DOHH2 (cell line): ENCODE data around the gene LRP10.

ENCODE experiments used
- H3F3A ChIP-seq: fragments of 200-600 bp; sonication (generic), shearing (Covaris generic); 2 replicates; pipeline ENCODE4 v1.6.0; 2016; ENCODE audit warnings: antibody characterized with exemption, mild to moderate bottlenecking; ENCODE audit not compliant: control insufficient read depth, insufficient read depth
- H3K27ac ChIP-seq: fragments of 200-600 bp; sonication (generic); 2 replicates; pipeline ENCODE4 v1.5.1; 2014; ENCODE audit warnings: low read depth, mild to moderate bottlenecking, low read length, moderate library complexity
- H3K27me3 ChIP-seq: fragments of 200-600 bp; sonication (generic); 2 replicates; pipeline ENCODE4 v1.6.1; 2014; ENCODE audit warnings: mild to moderate bottlenecking, low read length, mixed read lengths; ENCODE audit not compliant: control insufficient read depth
- H3K36me3 ChIP-seq: fragments of 200-600 bp; sonication (generic); 2 replicates; pipeline ENCODE4 v1.6.1; 2014; ENCODE audit warnings: mild to moderate bottlenecking, low read length, moderate library complexity, mixed read lengths; ENCODE audit not compliant: control insufficient read depth
- H3K4me1 ChIP-seq: fragments of 200-600 bp; sonication (generic); 2 replicates; pipeline ENCODE4 v1.6.1; 2014; ENCODE audit warnings: mild to moderate bottlenecking, low read length, mixed read lengths; ENCODE audit not compliant: control insufficient read depth
- H3K4me2 ChIP-seq: fragments of 200-600 bp; sonication (generic); 2 replicates; pipeline ENCODE4 v1.6.0; 2014; ENCODE audit warnings: mild to moderate bottlenecking, low read length, moderate library complexity
- H3K4me3 ChIP-seq: fragments of 200-600 bp; sonication (generic); 2 replicates; pipeline ENCODE4 v1.5.1; 2014; ENCODE audit warnings: mild to moderate bottlenecking, low read length, mixed read lengths
- H3K79me2 ChIP-seq: fragments of 200-600 bp; sonication (generic); 2 replicates; pipeline ENCODE4 v1.6.1; 2014; ENCODE audit warnings: mild to moderate bottlenecking, low read length, mixed read lengths; ENCODE audit not compliant: control insufficient read depth
- H3K9me2 ChIP-seq: fragments of 200-600 bp; sonication (generic); replicated peaks from 2 replicates; pipeline ENCODE4 v1.6.1; 2014; ENCODE audit warnings: mild to moderate bottlenecking, low read length, mixed read lengths; ENCODE audit not compliant: control insufficient read depth
- H3K9me3 ChIP-seq: fragments of 200-600 bp; sonication (generic); 2 replicates; pipeline ENCODE4 v1.6.1; 2014; ENCODE audit warnings: antibody characterized with exemption, low read length, mixed read lengths; ENCODE audit not compliant: control insufficient read depth, insufficient read depth
- H4K20me1 ChIP-seq: fragments of 200-600 bp; sonication (generic); 2 replicates; pipeline ENCODE4 v1.6.0; 2014; ENCODE audit warnings: low read depth, mild to moderate bottlenecking, antibody characterized with exemption, low read length, moderate library complexity; ENCODE audit not compliant: control insufficient read depth, insufficient read depth
- CTCF ChIP-seq: fragments of 200-600 bp; sonication (generic); IDR thresholded peaks from one replicate; pipeline ENCODE4 v1.5.1; 2014; ENCODE audit warnings: antibody characterized with exemption, mild to moderate bottlenecking, low read depth, low read length; ENCODE audit not compliant: poor library complexity, severe bottlenecking
- EZH2phosphoT487 ChIP-seq: fragments of 200-600 bp; sonication (generic); IDR thresholded peaks from 2 replicates; pipeline ENCODE4 v1.6.1; 2017; ENCODE audit warnings: borderline replicate concordance, mild to moderate bottlenecking, antibody characterized with exemption, low read length, moderate library complexity, mixed read lengths

LRP10 gene

GRCh38 chr14:22830443-22831010 lies 41.0 kb upstream of the LRP10 start:
- H3K27ac ChIP-seq, result peak overlapping the region; percentile 71
- H3K9me2 ChIP-seq, result no peaks in the 10 kb centered on the region

GRCh38 chr14:22835505-22835904 lies 36.0 kb upstream of the LRP10 start:
- no peak overlapping the region for H3K4me2 ChIP-seq
- no peaks in the 10 kb centered on the region for H3K9me2 ChIP-seq
- no peak overlapping the region for H3K4me3 ChIP-seq
- H3F3A ChIP-seq, result peaks cover 10% of the 10 kb centered on the region
- H4K20me1 ChIP-seq, result no peaks in the 10 kb centered on the region
- TF ChIP-seq CTCF, result no peak
- no peak for TF ChIP-seq EZH2phosphoT487
- no peak overlapping the region for H3K27ac ChIP-seq
- H3K36me3 ChIP-seq, result peaks cover 50% of the 10 kb centered on the region
- no peaks in the 10 kb centered on the region for H3K9me3 ChIP-seq
- H3K79me2 ChIP-seq, result peaks cover 16% of the 10 kb centered on the region
- no peaks in the 10 kb centered on the region for H3K27me3 ChIP-seq
- peaks cover 20% of the 10 kb centered on the region for H3K4me1 ChIP-seq

More at GRCh38 chr14:22830443-22831010, 41.0 kb upstream of the LRP10 start:
- Histone ChIP-seq H3K4me3 (peak overlapping the region; percentile 96), H3K4me2 (peak overlapping the region; percentile 77), H3F3A (peaks cover 19% of the 10 kb centered on the region), H4K20me1 (no peaks in the 10 kb centered on the region), H3K27me3 (no peaks in the 10 kb centered on the region), H3K9me3 (no peaks in the 10 kb centered on the region), H3K36me3 (peaks cover 44% of the 10 kb centered on the region), H3K4me1 (peaks cover 40% of the 10 kb centered on the region), H3K79me2 (peaks cover 29% of the 10 kb centered on the region)
- TF ChIP-seq CTCF (no peak), EZH2phosphoT487 (no peak)

- TF ChIP-seq CTCF (no peak), EZH2phosphoT487 (no peak)
- no peak within 1 kb of the TSS for H3K4me3 ChIP-seq
- no peaks in the 10 kb centered on the region for H4K20me1 ChIP-seq
- H3K79me2 ChIP-seq, result peaks cover 6% of the 10 kb centered on the region
- H3K4me2 ChIP-seq, result no peak within 1 kb of the TSS
- H3K27ac ChIP-seq, result no peak within 1 kb of the TSS
- H3K36me3 ChIP-seq, result peaks cover 46% of the 10 kb centered on the region
- H3K9me3 ChIP-seq, result no peaks in the 10 kb centered on the region
- peaks cover 10% of the 10 kb centered on the region for H3K4me1 ChIP-seq
- H3K9me2 ChIP-seq, result no peaks in the 10 kb centered on the region
- H3F3A ChIP-seq, result peaks cover 10% of the 10 kb centered on the region
- no peaks in the 10 kb centered on the region for H3K27me3 ChIP-seq
Observed at GRCh38 chr14:22836301-22837113, 35.0 kb upstream of the LRP10 start, which contains the start of gene MMP14. Gene MMP14 (plus strand): TSS chr14:22836585. CDS start chr14:22836818, 233 bp downstream.
